Hematopoietic multipotent progenitor cell (in vitro differentiated cells): ENCODE results near the gene TEX51. TPM values are rescaled to one million over a fixed set of nuclear protein-coding genes. Genes with fewer than 3 reads are reported as not detected.
A peak's percentile ranks its signal among the peaks of the same experiment; 100 is the strongest.

Source experiments
- DNase-seq, 3 donors: peaks; one replicate each; pipeline ENCODE4 v3.0.0-alpha.2; 2011 to 2015; ENCODE audit warnings: low read depth in 2 of 3, low spot score in 2 of 3
- total RNA-seq: library from RNA; depleted of rRNA; stranded (reverse); fragments of >200 nt; gene quantifications from one replicate; pipeline ENCODE4 v1.2.3, GENCODE V29; 2012

The TEX51 gene
- total RNA-seq, 1 donor = not detected

GRCh38 chr2:126911111-126911796 lies 12.6 kb downstream of the TEX51 start:
- DNase-seq = no peak

DNA sequence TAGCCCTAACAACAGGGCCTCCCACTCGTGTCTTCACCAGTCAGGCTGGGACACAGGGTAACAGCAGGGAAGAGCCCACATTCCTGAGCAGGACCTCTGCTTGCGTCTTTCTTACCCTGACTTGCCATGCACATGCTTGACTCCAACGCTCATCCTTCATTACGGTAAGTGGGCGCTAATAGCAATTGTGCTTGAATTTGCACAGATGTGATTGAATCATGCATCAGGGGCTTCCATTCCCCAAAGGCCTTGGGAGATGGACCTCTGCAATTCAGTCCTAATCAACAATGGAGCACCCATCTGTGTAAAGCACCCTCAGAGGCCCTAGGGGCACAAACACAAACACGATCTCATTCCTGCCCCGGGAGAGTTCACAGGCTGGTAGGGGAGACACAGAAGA lies 13.5 kb downstream of the TEX51 start:
- no peak for DNase-seq

- no peak for DNase-seq
Measured at GRCh38 chr2:126913329-126913728, 14.6 kb downstream of the TEX51 start.

GRCh38 chr2:126913881-126914615 lies 15.4 kb downstream of the TEX51 start:
- no peak for DNase-seq

DNA sequence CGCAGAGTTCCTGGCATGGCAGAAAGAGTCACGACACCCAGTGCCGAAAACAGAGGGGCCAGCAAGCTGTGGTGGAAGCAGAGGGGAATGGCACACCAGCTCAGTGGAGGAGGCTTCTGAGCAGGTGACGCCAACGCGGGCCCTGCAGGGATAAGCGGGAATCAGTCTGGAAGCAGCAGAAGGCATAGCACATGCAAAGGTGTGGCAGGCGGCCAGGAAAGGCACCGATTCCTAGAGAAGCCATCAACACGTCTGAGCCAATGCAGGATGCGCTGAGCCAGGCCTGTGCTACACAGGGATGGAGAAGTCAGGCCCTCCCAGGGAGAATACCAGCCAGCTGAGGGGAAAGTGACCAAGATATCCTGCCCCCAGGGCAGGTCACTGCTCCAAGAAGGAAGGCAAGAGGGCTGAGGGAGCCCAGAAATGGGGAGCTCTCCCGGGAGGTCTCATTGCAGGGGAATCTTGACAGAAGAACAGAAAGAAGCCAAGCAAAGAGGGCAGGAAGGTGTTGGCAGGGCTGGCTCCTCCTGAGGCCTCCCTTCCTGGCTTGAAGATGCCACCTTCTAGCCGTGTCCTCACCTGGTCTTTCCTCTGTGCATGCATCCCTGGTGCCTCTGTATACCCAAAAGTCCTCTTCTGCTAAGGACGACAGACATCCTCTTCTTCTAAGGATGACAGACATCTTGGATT lies 16.3 kb downstream of the TEX51 start:
- DNase-seq = no peak

DNA sequence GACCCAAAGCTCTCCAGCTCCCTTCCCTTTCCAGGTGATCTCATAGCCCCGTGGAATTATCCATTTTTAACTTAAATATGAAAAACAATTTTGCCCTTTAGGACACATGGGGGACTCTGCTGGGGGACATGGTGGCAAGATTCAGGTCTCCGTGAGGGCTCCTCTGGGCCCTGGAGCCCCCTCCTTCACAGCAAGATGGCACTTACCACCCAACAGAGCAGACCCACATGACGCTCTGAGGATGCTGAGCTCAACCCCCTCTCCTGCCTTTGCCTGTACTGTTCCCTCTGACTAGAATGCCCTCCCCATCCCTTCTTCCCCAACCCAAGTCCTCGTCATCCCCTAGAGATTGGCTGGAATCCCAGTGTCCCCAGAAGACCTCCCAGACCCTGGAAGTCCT lies 17.2 kb downstream of the TEX51 start:
- DNase-seq = no peak

GRCh38 chr2:126916744-126917143 lies 18.1 kb downstream of the TEX51 start:
- no peak for DNase-seq

GRCh38 chr2:126921066-126921465 lies 22.4 kb downstream of the TEX51 start:
- no peak for DNase-seq

- no peak for DNase-seq
Measured at GRCh38 chr2:126930970-126931590, 32.4 kb downstream of the TEX51 start.

DNA sequence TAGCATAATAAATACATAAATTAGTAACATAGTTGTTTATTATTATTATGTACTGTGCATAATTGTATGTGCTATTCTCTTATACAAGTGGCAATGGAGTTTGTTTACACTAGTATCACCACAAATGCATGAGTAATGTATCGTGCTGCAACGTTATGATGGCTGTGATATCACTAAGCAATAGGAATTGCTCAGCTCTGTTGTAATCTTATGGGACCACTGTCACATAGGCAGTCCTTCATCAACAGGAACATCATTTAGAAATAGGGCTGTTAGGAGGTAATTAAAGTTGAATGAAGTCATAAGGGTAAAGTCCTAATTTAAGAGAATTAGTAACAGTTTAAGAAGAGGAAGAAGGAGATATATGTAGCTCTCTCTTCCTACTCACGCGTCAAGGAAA lies 33.8 kb downstream of the TEX51 start:
- DNase-seq = no peak

- no peak for DNase-seq
Measured at GRCh38 chr2:126932966-126933710, 34.4 kb downstream of the TEX51 start.

- DNase-seq = no peak
Measured at GRCh38 chr2:126933711-126934091, 35.0 kb downstream of the TEX51 start.

DNA sequence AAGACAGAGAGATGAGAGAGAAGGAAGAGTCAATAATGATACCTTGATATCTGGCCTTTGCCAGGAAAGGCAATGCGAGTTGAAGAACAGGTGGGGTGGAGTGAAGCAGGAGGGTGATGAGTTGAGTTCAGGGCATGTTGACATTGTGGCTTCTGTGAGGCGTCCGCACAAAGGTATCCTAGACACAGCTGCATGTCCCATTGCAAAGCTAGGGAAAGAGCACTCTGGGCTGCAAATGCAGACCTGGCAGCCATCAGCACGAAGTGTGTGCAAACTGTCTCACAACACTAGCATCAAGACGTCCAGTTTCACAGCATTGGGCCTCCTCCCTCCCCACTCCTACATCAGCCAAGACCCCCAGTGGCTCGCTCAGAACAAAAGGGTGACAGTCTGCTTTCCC lies 36.1 kb downstream of the TEX51 start:
- no peak for DNase-seq

- DNase-seq = no peak
Measured at GRCh38 chr2:126935774-126936173, 37.1 kb downstream of the TEX51 start.

GRCh38 chr2:126936219-126936723 lies 37.6 kb downstream of the TEX51 start:
- no peak for DNase-seq

DNA sequence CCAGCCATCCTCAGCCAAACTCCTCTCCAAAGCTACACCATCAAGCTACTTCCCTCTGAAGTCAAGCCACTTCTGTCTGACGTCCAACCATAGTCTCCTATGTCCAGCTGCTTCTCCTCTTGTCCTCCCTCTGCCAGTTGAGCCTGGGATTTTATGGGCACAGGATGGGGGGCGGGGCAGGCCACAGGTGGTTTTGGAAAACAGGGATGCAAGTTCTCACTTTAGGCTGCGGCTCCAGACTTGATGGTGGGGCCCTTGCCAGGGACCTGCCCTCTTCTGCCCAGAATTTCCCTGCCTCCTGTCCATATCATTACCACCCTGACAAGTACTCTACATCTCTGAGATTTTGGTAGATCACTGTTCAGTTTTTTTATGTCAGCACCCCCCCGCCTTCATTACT lies 41.6 kb downstream of the TEX51 start:
- no peak for DNase-seq

GRCh38 chr2:126942427-126943203 lies 43.9 kb downstream of the TEX51 start:
- DNase-seq = no peak

DNA sequence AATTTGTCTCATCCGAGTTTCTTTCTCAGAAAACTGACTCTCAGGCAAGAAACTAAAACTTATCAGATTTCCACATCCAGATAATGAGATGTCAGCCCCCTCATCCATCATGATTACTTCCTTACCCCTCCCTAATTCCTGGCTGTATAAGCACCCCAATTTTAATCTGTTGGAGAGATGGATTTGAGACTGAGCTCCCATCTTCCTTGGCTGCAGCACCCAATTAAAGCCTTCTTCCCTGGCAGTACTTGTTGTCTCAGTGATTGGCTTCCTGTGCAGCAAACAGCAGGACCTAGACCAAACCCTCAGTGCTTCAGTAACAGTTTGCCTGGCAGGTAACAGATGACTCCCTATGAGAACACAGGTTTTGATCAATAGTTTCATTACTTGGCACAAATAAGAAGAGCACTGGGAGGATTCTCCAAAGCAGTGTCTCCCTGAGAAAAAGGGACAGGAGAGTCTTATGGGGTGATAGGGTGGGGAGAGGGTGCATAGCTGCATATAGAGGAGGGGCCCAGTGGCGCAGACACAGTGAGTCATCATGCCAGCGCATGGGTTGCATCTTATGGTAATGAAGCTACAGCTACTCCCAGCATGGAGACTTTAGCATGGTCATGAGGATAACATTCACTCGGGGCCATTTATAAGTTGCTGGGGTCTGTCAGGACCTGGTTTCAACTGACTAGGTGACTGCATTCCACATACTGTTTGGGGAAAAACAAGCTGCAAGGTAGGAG lies 45.1 kb downstream of the TEX51 start:
- no peak for DNase-seq

GRCh38 chr2:126945118-126945517 lies 46.4 kb downstream of the TEX51 start:
- peak in 1 of 3 donors; percentile 17 for DNase-seq
